Measurements from ENCODE around the gene TMEM141.
A peak's percentile ranks its signal among the peaks of the same experiment; 100 is the strongest.
"Not testable (repeated sequence)": the region's sequence is repeated elsewhere in the genome, so short reads cannot be mapped to it uniquely, and the experiment has no call there.

TMEM141 gene

GRCh38 chr9:136774416-136775045 is 16.6 kb upstream of the TMEM141 start:
- DNase-seq = no peak

- DNase-seq = no peak
Measured at GRCh38 chr9:136775191-136775590, 16.0 kb upstream of the TMEM141 start.

GRCh38 chr9:136776947-136777346 is 14.2 kb upstream of the TMEM141 start:
- DNase-seq = no peak

GRCh38 chr9:136777359-136777758 is 13.8 kb upstream of the TMEM141 start:
- DNase-seq = no peak

GRCh38 chr9:136779808-136780207 is 11.3 kb upstream of the TMEM141 start:
- no peak for DNase-seq

- DNase-seq = no peak
Measured at GRCh38 chr9:136782452-136782851, 8.7 kb upstream of the TMEM141 start.

GRCh38 chr9:136784249-136784996 is 6.7 kb upstream of the TMEM141 start:
- no peak for DNase-seq

- DNase-seq = no peak
Measured at GRCh38 chr9:136784997-136785361, 6.2 kb upstream of the TMEM141 start.

GRCh38 chr9:136785565-136786355 is 5.4 kb upstream of the TMEM141 start:
- DNase-seq = not testable (repeated sequence)

GRCh38 chr9:136786451-136786850 is 4.7 kb upstream of the TMEM141 start:
- DNase-seq = no peak

- DNase-seq = not testable (repeated sequence)
Measured at GRCh38 chr9:136786983-136787382, 4.2 kb upstream of the TMEM141 start.

- DNase-seq = peak; percentile 23 to 26
Measured at GRCh38 chr9:136787690-136788400, 3.3 kb upstream of the TMEM141 start.

- not testable (repeated sequence) for DNase-seq
Measured at GRCh38 chr9:136788644-136789522, 2.3 kb upstream of the TMEM141 start.

- DNase-seq = no peak
Measured at GRCh38 chr9:136789523-136789937, 1.6 kb upstream of the TMEM141 start.

- DNase-seq = peak in 1 of 2 donors; percentile 51
Measured at GRCh38 chr9:136791516-136792276, 552 bp downstream of the TMEM141 start.

GRCh38 chr9:136792321-136793085 is 1.4 kb downstream of the TMEM141 start:
- no peak for DNase-seq

- no peak for DNase-seq
Measured at GRCh38 chr9:136793086-136793946, 2.2 kb downstream of the TMEM141 start.

GRCh38 chr9:136794281-136794999 is 3.3 kb downstream of the TMEM141 start:
- DNase-seq = no peak

GRCh38 chr9:136795000-136795348 is 3.8 kb downstream of the TMEM141 start:
- no peak for DNase-seq
